DMS53 (cell line): ENCODE results near the gene ASMT.
A peak's percentile ranks its signal among the peaks of the same experiment; 100 is the strongest.
"Not testable (repeated sequence)": the region's sequence is repeated elsewhere in the genome, so short reads cannot be mapped to it uniquely, and the experiment has no call there.

Source experiments
- DNase-seq: peaks from one replicate; lab custom pipeline; 2025; lab: John Stamatoyannopoulos, UW

Gene ASMT, protein sequence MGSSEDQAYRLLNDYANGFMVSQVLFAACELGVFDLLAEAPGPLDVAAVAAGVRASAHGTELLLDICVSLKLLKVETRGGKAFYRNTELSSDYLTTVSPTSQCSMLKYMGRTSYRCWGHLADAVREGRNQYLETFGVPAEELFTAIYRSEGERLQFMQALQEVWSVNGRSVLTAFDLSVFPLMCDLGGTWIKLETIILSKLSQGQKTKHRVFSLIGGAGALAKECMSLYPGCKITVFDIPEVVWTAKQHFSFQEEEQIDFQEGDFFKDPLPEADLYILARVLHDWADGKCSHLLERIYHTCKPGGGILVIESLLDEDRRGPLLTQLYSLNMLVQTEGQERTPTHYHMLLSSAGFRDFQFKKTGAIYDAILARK

GRCh38 chrX:1614927-1615326, at the start of gene ASMT:
ASMT (plus strand) TSS chrX:1615059; CDS start chrX:1615200, 141 bp downstream.
- DNase-seq: no peak

- not testable (repeated sequence) for DNase-seq
Measured at GRCh38 chrX:1574181-1574580, 40.7 kb upstream of the ASMT start.

- DNase-seq: no peak
Measured at GRCh38 chrX:1576201-1576992, 38.5 kb upstream of the ASMT start.

- no peak for DNase-seq
Measured at GRCh38 chrX:1577845-1578244, 37.0 kb upstream of the ASMT start.

- DNase-seq: no peak
Measured at GRCh38 chrX:1578511-1579173, 36.2 kb upstream of the ASMT start.

DNA sequence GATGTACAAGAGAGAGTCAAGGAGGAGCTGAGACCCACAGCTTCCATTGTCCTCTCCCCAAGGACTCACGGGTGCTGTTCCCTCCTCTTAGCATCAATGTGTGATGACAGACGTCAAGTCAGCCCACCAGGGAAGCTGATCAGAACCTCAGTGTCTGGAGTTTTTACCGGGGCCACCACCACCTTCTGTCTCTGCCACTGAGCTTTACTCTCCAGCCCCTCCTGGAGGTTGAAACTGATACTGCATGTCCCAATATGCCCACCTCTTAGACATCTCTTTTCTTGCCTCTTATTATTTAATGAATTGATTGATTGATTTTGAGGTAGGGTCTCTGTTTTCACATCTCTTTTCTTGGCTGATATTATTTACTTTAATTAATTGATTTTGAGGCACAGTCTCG, 33.7 kb upstream of the ASMT start:
- DNase-seq: peak; percentile 58

DNA sequence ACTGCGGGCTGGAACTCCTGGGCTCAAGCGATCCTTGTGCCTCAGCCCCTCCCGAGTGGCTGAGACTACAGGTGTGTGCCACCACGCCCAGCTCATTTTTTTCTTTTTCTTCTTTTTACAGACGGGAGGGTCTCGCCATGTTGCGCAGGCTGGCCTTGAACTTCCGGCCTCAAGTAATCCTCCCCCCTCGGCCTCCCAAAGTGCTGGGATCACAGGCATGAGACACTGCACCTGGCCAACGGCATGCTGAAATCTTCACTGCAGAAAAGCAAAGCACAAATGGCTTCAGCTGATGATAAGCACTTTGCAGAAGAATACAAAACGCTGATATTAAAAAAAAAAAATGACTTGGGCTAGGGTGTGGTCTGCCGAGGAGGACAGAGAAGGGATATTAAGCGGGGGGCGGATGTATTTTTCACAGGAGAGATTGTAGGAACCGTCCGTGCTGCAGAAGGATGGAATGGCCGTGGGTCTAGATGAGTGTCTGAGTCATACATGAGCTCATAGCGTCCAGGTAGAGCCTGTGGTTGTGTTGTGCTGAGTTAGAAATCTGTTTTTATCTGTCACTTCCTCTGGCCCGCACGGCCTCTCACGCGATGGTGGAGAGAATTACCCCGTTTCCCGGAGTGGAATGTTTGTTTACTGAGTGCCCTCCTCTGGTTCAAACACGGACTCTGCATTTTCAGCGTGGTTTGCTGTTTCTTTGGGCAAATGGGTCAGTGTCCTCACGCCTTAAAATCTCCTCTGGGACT, 32.0 kb upstream of the ASMT start:
- peak; percentile 86 for DNase-seq

- no peak for DNase-seq
Measured at GRCh38 chrX:1584237-1585011, 30.4 kb upstream of the ASMT start.

GRCh38 chrX:1587161-1587560, 27.7 kb upstream of the ASMT start:
- DNase-seq: no peak

- no peak for DNase-seq
Measured at GRCh38 chrX:1589356-1590130, 25.3 kb upstream of the ASMT start.

GRCh38 chrX:1591102-1591862, 23.6 kb upstream of the ASMT start, which contains the start of gene AKAP17A:
AKAP17A (plus strand) TSS chrX:1591604; CDS start chrX:1593463, 1,859 bp downstream.
- peak; percentile 90 for DNase-seq

DNA sequence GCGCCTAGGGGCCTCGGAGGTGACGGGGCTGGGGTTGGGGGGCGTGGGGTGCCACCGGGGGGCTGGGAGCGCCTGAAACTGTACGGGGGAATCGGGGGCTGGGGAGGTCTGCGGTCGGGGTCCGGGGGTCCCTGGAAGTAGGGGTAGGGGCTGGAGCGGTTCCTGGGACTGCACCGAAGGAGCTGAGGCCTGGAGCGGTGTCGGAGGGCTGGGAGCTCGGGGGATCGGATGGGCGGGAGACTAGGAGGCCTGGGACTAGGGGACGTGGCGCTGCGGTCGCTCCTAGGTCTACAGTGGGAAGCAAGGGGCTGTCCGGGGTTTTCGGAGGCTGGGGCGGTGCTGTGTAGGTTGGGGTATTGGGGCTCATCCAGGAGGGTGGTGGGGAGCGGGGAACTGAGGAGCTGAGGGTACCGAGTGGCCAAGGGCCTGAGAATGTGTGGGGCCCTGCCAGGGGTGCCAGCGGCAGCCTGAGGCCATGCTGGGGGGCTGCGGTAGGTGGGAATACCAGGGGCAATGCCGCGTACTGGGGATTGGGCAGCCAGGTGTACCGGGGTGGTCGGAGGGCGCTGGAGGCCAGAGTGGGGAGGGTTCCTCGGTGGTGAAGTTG, 22.9 kb upstream of the ASMT start:
- no peak for DNase-seq

DNA sequence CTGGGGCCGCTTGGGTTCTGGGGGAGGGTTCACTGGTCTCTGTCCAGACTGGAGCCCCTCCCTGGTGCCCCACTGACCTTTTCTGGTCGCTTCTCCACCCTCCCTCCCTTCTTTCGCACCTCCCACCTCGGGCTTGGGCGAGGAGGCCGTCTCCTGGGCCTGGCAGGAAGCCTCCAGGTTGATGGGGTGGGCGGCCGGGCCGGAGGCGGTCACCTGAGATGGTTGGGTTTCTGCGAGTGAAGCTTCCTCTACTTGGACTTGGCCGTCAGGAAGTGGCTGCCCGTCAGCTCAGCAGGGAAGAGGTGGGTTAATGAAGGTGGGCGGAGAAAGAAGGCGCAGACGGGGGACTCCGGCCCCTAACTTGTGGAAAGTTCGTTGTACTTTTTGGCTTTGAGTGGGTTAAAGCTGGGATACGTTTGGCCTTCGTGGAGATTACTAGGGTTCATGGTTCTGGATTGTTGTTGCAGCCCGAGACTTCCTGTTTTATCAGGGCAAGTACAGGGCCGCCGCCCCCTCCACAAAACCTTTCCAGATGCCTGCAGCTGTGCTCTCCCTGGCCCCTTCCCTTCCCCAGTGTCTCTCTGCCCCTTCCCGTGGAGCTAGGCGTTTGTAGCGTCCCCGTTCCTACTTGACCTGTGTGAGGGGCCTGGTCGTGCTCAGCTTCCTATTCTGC, 22.3 kb upstream of the ASMT start:
- peak; percentile 5 for DNase-seq

GRCh38 chrX:1593286-1594271, 21.3 kb upstream of the ASMT start:
- DNase-seq: no peak

DNA sequence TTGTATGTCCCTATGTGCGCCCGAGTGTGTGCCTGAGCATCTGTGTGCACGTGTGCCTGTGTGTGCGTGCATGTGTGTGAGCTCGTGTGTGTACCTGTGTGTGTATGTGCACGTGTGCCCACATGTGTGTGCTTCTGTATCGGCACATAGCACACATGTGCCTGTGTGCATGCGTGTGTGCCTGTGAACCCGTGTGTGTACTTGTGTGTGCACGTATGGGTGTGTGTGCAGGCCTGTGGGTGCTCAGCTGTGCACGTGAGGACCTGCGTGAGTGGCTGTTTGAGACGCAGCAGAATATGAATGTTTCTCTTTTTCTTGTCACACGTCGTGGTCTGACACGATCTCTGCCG, 19.2 kb upstream of the ASMT start:
- no peak for DNase-seq

- DNase-seq: no peak
Measured at GRCh38 chrX:1596676-1597344, 18.0 kb upstream of the ASMT start.
